HEK293 (cell line): Measurements from ENCODE around the gene NEURL4.

Source experiments
- BCL11B ChIP-seq: fragments of 450-650 bp; formaldehyde crosslinking; IDR thresholded peaks from 2 replicates; pipeline ENCODE4 v1.5.1; 2016; ENCODE audit warnings: low read depth, missing biosample characterization, missing genetic modification characterization
- FEZF1 ChIP-seq: fragments of 450-650 bp; formaldehyde crosslinking; IDR thresholded peaks from 2 replicates; pipeline ENCODE4 v1.5.1; 2016; ENCODE audit warnings: missing biosample characterization, missing genetic modification characterization
- GFI1B ChIP-seq: fragments of 450-650 bp; formaldehyde crosslinking; IDR thresholded peaks from 2 replicates; pipeline ENCODE4 v1.5.1; 2016; ENCODE audit warnings: missing biosample characterization, missing genetic modification characterization
- HOXC10 ChIP-seq: sonication (generic); formaldehyde crosslinking; IDR thresholded peaks from 2 replicates; pipeline ENCODE4 v1.8.1; 2023; ENCODE audit warnings: mild to moderate bottlenecking, missing genetic modification reagents
- IKZF3 ChIP-seq: fragments of 450-650 bp; IDR thresholded peaks from 2 replicates; pipeline ENCODE4 v1.5.0; 2018; ENCODE audit warnings: missing biosample characterization, mild to moderate bottlenecking, missing genetic modification characterization, moderate library complexity
- PATZ1 ChIP-seq: fragments of 450-650 bp; formaldehyde crosslinking; IDR thresholded peaks from 2 replicates; pipeline ENCODE4 v1.5.1; 2016; ENCODE audit warnings: missing biosample characterization, missing genetic modification characterization
- PRDM6 ChIP-seq: fragments of 450-650 bp; formaldehyde crosslinking; IDR thresholded peaks from 2 replicates; pipeline ENCODE4 v1.5.1; 2017; ENCODE audit warnings: missing biosample characterization, missing genetic modification characterization
- SP2 ChIP-seq: fragments of 450-650 bp; formaldehyde crosslinking; IDR thresholded peaks from 2 replicates; pipeline ENCODE4 v1.5.1; 2016; ENCODE audit warnings: missing biosample characterization, missing genetic modification characterization
- YY2 ChIP-seq: fragments of 450-650 bp; formaldehyde crosslinking; IDR thresholded peaks from 2 replicates; pipeline ENCODE4 v1.5.1; 2016; ENCODE audit warnings: missing biosample characterization, missing genetic modification characterization
- ZBTB10 ChIP-seq: fragments of 450-650 bp; formaldehyde crosslinking; IDR thresholded peaks from 2 replicates; pipeline ENCODE4 v1.5.1; 2016; ENCODE audit warnings: missing biosample characterization, missing genetic modification characterization
- ZBTB21 ChIP-seq: fragments of 450-650 bp; formaldehyde crosslinking; IDR thresholded peaks from 2 replicates; pipeline ENCODE4 v1.5.1; 2017; ENCODE audit warnings: missing biosample characterization, missing genetic modification characterization
- ZFHX2 ChIP-seq: fragments of 450-650 bp; formaldehyde crosslinking; conservative IDR thresholded peaks from 2 replicates; pipeline ENCODE4 v1.5.1; 2016; ENCODE audit warnings: missing biosample characterization, missing genetic modification characterization
- ZNF112 ChIP-seq: fragments of 450-650 bp; formaldehyde crosslinking; IDR thresholded peaks from 2 replicates; pipeline ENCODE4 v1.5.0; 2017; ENCODE audit warnings: missing biosample characterization, missing genetic modification characterization
- ZNF121 ChIP-seq: fragments of 450-650 bp; formaldehyde crosslinking; IDR thresholded peaks from 2 replicates; pipeline ENCODE4 v1.5.1; 2016; ENCODE audit warnings: missing biosample characterization, missing genetic modification characterization
- ZNF169 ChIP-seq: fragments of 450-650 bp; formaldehyde crosslinking; IDR thresholded peaks from 2 replicates; pipeline ENCODE4 v1.5.1; 2016; ENCODE audit warnings: missing biosample characterization, missing genetic modification characterization
- ZNF175 ChIP-seq: fragments of 450-650 bp; formaldehyde crosslinking; IDR thresholded peaks from 2 replicates; pipeline ENCODE4 v1.5.1; 2016; ENCODE audit warnings: missing biosample characterization, missing genetic modification characterization
- ZNF18 ChIP-seq: fragments of 450-650 bp; formaldehyde crosslinking; IDR thresholded peaks from 2 replicates; pipeline ENCODE4 v1.5.1; 2016; ENCODE audit warnings: missing biosample characterization, missing genetic modification characterization
- ZNF19 ChIP-seq: fragments of 450-650 bp; formaldehyde crosslinking; IDR thresholded peaks from 2 replicates; pipeline ENCODE4; 2016; ENCODE audit warnings: missing biosample characterization, missing genetic modification characterization, low read depth
- ZNF221 ChIP-seq: fragments of 450-650 bp; formaldehyde crosslinking; IDR thresholded peaks from 2 replicates; pipeline ENCODE4 v1.5.1; 2017; ENCODE audit warnings: missing biosample characterization, missing genetic modification characterization, borderline replicate concordance
- ZNF274 ChIP-seq, 2 experiments: fragments of 200-500 bp in 1 of 2; fragments of 450-650 bp in 1 of 2; sonication (Bioruptor generic) in 1 of 2; formaldehyde crosslinking in 1 of 2; IDR thresholded peaks; 2 replicates each; pipeline versions ENCODE4 v1.5.1 to v1.6.1; 2014 to 2016; ENCODE audit warnings: borderline replicate concordance in 1 of 2, inconsistent platforms in 1 of 2, low read length in 1 of 2, missing biosample characterization in 1 of 2, missing genetic modification characterization in 1 of 2
- ZNF292 ChIP-seq: fragments of 450-650 bp; formaldehyde crosslinking; IDR thresholded peaks from 2 replicates; pipeline ENCODE4 v1.5.1; 2016; ENCODE audit warnings: low read depth, missing biosample characterization, missing genetic modification characterization, borderline replicate concordance
- ZNF324 ChIP-seq: fragments of 450-650 bp; formaldehyde crosslinking; IDR thresholded peaks from 2 replicates; pipeline ENCODE4 v1.5.1; 2016; ENCODE audit warnings: missing biosample characterization, missing genetic modification characterization
- ZNF341 ChIP-seq: fragments of 450-650 bp; formaldehyde crosslinking; IDR thresholded peaks from 2 replicates; pipeline ENCODE4; 2016; ENCODE audit warnings: low read depth, missing biosample characterization, missing genetic modification characterization
- ZNF366 ChIP-seq: fragments of 450-650 bp; formaldehyde crosslinking; conservative IDR thresholded peaks from 2 replicates; pipeline ENCODE4 v1.5.1; 2016; ENCODE audit warnings: missing biosample characterization, missing genetic modification characterization
- ZNF433 ChIP-seq: fragments of 450-650 bp; formaldehyde crosslinking; IDR thresholded peaks from 2 replicates; pipeline ENCODE4 v1.5.1; 2016; ENCODE audit warnings: missing biosample characterization, missing genetic modification characterization, low read depth
- ZNF530 ChIP-seq: fragments of 450-650 bp; formaldehyde crosslinking; IDR thresholded peaks from 2 replicates; pipeline ENCODE4 v1.5.1; 2016; ENCODE audit warnings: low read depth, missing biosample characterization, missing genetic modification characterization
- ZNF610 ChIP-seq: fragments of 450-650 bp; formaldehyde crosslinking; IDR thresholded peaks from 2 replicates; pipeline ENCODE4 v1.5.1; 2016; ENCODE audit warnings: missing biosample characterization, missing genetic modification characterization, borderline replicate concordance
- ZNF677 ChIP-seq: fragments of 450-650 bp; IDR thresholded peaks from 2 replicates; pipeline ENCODE4 v1.5.0; 2018; ENCODE audit warnings: missing biosample characterization, mild to moderate bottlenecking, missing genetic modification characterization, moderate library complexity
- ZNF776 ChIP-seq: fragments of 450-650 bp; formaldehyde crosslinking; IDR thresholded peaks from 2 replicates; pipeline ENCODE4 v1.5.0; 2017; ENCODE audit warnings: missing biosample characterization, missing genetic modification characterization, borderline replicate concordance
- ZNF785 ChIP-seq: fragments of 450-650 bp; formaldehyde crosslinking; IDR thresholded peaks from 2 replicates; pipeline ENCODE4 v1.5.1; 2016; ENCODE audit warnings: missing biosample characterization, missing genetic modification characterization
- ZNF837 ChIP-seq: fragments of 450-650 bp; formaldehyde crosslinking; IDR thresholded peaks from 2 replicates; pipeline ENCODE4 v1.5.1; 2016; ENCODE audit warnings: missing biosample characterization, missing genetic modification characterization
- ZSCAN30 ChIP-seq: fragments of 450-650 bp; IDR thresholded peaks from 2 replicates; pipeline ENCODE4 v1.5.1; 2018; ENCODE audit warnings: missing biosample characterization, mild to moderate bottlenecking, missing genetic modification characterization, moderate library complexity

NEURL4 gene

GRCh38 chr17:7356072-7356549 lies 27.0 kb upstream of the NEURL4 start (continued):
- TF ChIP-seq ZNF274 (IDR thresholded peaks at IDR 0.05; ENCODE audit: low read length) (no peak), ZNF274 (tag by site-specific recombination; IDR thresholded peaks at IDR 0.05; ENCODE audit: borderline replicate concordance) (no peak), ZNF366 (tag by site-specific recombination) (0 out of 2 replicates have a peak, but pooled peaks have one; percentile 19), ZNF837 (no peak), IKZF3 (tag by site-specific recombination) (peak; percentile 66), FEZF1 (no peak), ZNF324 (tag by site-specific recombination) (no peak), ZNF677 (no peak), ZNF112 (tag by site-specific recombination) (no peak), YY2 (tag by site-specific recombination) (no peak), ZNF19 (tag by site-specific recombination) (no peak), ZBTB21 (tag by site-specific recombination) (no peak), SP2 (tag by site-specific recombination) (peak; percentile 30; the same call in 1 of the 2 replicates), PATZ1 (peak; percentile 88), PRDM6 (tag by site-specific recombination) (no peak), ZBTB10 (tag by site-specific recombination) (peak; percentile 81), GFI1B (tag by site-specific recombination) (no peak), ZNF341 (peak; percentile 44; the same call in 1 of the 2 replicates), ZSCAN30 (peak; percentile 77; the same call in 1 of the 2 replicates), ZNF121 (tag by site-specific recombination) (no peak), ZNF530 (tag by site-specific recombination) (no peak), ZNF292 (tag by site-specific recombination) (no peak), ZFHX2 (tag by site-specific recombination) (peak; percentile 17; the same call in 1 of the 2 replicates), ZNF776 (tag by site-specific recombination) (no peak), ZNF221 (tag by site-specific recombination) (no peak), ZNF433 (tag by site-specific recombination) (no peak), ZNF785 (tag by site-specific recombination) (no peak), HOXC10 (CRISPR knock-in tag) (no peak), ZNF169 (tag by site-specific recombination) (no peak), ZNF610 (tag by site-specific recombination) (no peak), ZNF18 (no peak), BCL11B (tag by site-specific recombination) (no peak), ZNF175 (tag by site-specific recombination) (no peak)
